Keratinocyte (primary cell): Measurements from ENCODE around the gene SLC6A16. TPM values are rescaled to one million over a fixed set of nuclear protein-coding genes. Genes with fewer than 3 reads are reported as not detected.
A peak's percentile ranks its signal among the peaks of the same experiment; 100 is the strongest.

Experiments
- DNase-seq: peaks from one replicate; pipeline ENCODE4 v3.0.0-alpha.2; 2011; ENCODE audit warnings: low read depth, missing footprints, low spot score
- FAIRE-seq: peaks from 2 replicates; lab custom pipeline; 2011; peaks lifted over from hg19 to GRCh38; lab: Jason Lieb, UNC
- H2AFZ ChIP-seq: 2 replicates; pipeline ENCODE4 v1.6.0; 2012; ENCODE audit warnings: low read length, control low read depth, inconsistent platforms; ENCODE audit not compliant: control insufficient read depth
- H3K27ac ChIP-seq: 2 replicates; pipeline ENCODE4 v1.5.1; 2011; ENCODE audit warnings: low read length; ENCODE audit not compliant: control insufficient read depth, insufficient read depth
- H3K27me3 ChIP-seq: 3 replicates; pipeline ENCODE4 v1.6.0; 2011; ENCODE audit warnings: low read length; ENCODE audit not compliant: control insufficient read depth, insufficient read depth; ENCODE audit errors: extremely low read depth
- H3K36me3 ChIP-seq, 2 experiments: 2 replicates in 1 of 2; 3 replicates in 1 of 2; pipeline ENCODE4 v1.5.1; 2011; ENCODE audit warnings: low read length in 2 of 2, mild to moderate bottlenecking in 1 of 2; ENCODE audit not compliant: control insufficient read depth in 2 of 2, insufficient read depth in 2 of 2; ENCODE audit errors: extremely low read depth in 1 of 2
- H3K4me1 ChIP-seq: 3 replicates; pipeline ENCODE4 v1.5.1; 2011; ENCODE audit warnings: low read length; ENCODE audit not compliant: control insufficient read depth, insufficient read depth; ENCODE audit errors: extremely low read depth
- H3K4me2 ChIP-seq: 3 replicates; pipeline ENCODE4 v1.6.0; 2011; ENCODE audit warnings: low read depth, low read length; ENCODE audit not compliant: control insufficient read depth, insufficient read depth; ENCODE audit errors: extremely low read depth
- H3K4me3 ChIP-seq, 3 experiments: fragments of 200-600 bp in 1 of 3; sonication (generic) in 1 of 3; 2 replicates in 2 of 3; 3 replicates in 1 of 3; pipeline ENCODE4 v1.5.1; 2011 to 2016; ENCODE audit warnings: low read length in 3 of 3, mild to moderate bottlenecking in 3 of 3, control low read depth in 2 of 3, inconsistent platforms in 1 of 3, low read depth in 1 of 3, mixed read lengths in 1 of 3, mixed run types in 1 of 3, moderate library complexity in 1 of 3; ENCODE audit not compliant: control insufficient read depth in 2 of 3, insufficient read depth in 2 of 3; ENCODE audit errors: extremely low read depth in 1 of 3
- H3K79me2 ChIP-seq: 2 replicates; pipeline ENCODE4 v1.6.0; 2012; ENCODE audit warnings: low read length; ENCODE audit not compliant: control insufficient read depth, insufficient read depth
- H3K9ac ChIP-seq: 3 replicates; pipeline ENCODE4 v1.6.0; 2011; ENCODE audit warnings: low read length; ENCODE audit not compliant: control insufficient read depth, insufficient read depth; ENCODE audit errors: extremely low read depth
- H3K9me1 ChIP-seq: 3 replicates; pipeline ENCODE4 v1.6.0; 2011; ENCODE audit warnings: low read length; ENCODE audit not compliant: control insufficient read depth, insufficient read depth; ENCODE audit errors: extremely low read depth
- H3K9me3 ChIP-seq: 2 replicates; pipeline ENCODE4 v1.5.1; 2012; ENCODE audit warnings: low read depth, low read length; ENCODE audit not compliant: control insufficient read depth
- H4K20me1 ChIP-seq: 3 replicates; pipeline ENCODE4 v1.6.0; 2011; ENCODE audit warnings: low read length; ENCODE audit not compliant: control insufficient read depth, insufficient read depth; ENCODE audit errors: extremely low read depth
- CTCF ChIP-seq, 3 experiments: IDR thresholded peaks in 1 of 3; conservative IDR thresholded peaks in 1 of 3; optimal IDR thresholded peaks in 1 of 3; 2 replicates in 2 of 3; 3 replicates in 1 of 3; pipeline versions ENCODE3 to v1.5.1; 2011; ENCODE audit warnings: low read length in 3 of 3, mild to moderate bottlenecking in 3 of 3, moderate library complexity in 2 of 3, control low read depth in 1 of 3, inconsistent platforms in 1 of 3; ENCODE audit not compliant: insufficient read depth in 2 of 3; ENCODE audit errors: extremely low read depth in 1 of 3
- EZH2 ChIP-seq: IDR thresholded peaks from one replicate; pipeline ENCODE4 v1.6.1; 2012; ENCODE audit warnings: inconsistent platforms, mild to moderate bottlenecking, low read length, moderate library complexity
- dilution Hi-C: fragments of 300-500 bp; cut with MboI; formaldehyde crosslinking; loops from one replicate; pipeline ENCODE4 v1.7.0; 2020; ENCODE audit warnings: low sequenced_read_pairs; ENCODE audit not compliant: extremely low pct_ligation_motif_present
- polyA plus RNA-seq, 5 experiments: library from polyadenylated mRNA; depleted of rRNA in 3 of 5; stranded (reverse) in 3 of 5; stranded (forward) in 1 of 5; unstranded in 1 of 5; fragments of >200 nt; gene quantifications; 1 replicate in 1 of 5; 2 replicates in 3 of 5; 3 replicates in 1 of 5; pipeline versions ENCODE4 v1.2.1 to v1.2.3, GENCODE V29; 2011 to 2012; ENCODE audit warnings: missing spikeins in 2 of 5, low read depth in 1 of 5, low replicate concordance in 1 of 5

The SLC6A16 gene
- polyA plus RNA-seq, 1 donor (not counting 4 experiments of a cell fraction or from before 2014, with no cell fraction given) = not detected

DNA sequence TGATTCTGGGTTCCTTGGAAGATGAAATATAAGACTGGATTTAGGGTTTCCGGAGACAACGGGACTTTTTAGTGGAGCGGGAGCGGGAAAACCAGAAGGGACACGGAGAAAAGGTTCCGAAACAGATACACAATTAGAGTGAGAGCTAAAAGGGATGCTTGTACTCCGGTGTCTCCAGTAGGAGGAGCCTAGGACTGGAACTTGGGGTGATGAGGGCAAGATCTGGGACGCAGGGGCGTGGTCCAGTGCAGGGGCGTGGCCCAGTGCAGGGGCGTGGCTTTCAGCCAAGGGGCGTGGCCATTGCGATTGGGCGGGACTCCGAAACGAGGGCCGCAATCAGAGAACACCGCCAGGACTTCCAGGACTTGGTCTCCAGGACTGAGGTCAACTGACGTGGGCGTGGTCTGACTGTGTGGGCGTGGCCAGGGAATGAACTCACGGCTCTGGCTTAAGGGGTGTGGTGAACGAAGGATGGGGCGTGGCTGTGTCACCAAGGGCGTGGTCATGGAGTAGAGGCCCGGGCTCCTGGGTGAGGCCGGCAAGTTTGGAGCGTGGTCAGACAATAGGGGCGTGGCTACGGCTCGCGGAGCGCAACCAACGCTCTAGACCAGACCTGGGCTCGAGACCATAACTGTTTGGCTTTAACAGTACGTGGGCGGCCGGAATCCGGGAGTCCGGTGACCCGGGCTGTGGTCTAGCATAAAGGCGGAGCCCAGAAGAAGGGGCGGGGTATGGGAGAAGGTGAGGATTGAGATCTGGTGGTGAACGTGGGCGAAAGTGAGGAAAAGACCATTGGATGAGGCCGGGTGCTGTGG, 38.5 kb upstream of the SLC6A16 start, which contains the start of gene DKKL1:
Gene DKKL1, plus strand, starts transcription at position 610 of the 815 bp plus-strand sequence. Its CDS starts 122 bp downstream, at position 732.
- no peaks in the 10 kb centered on the region for H4K20me1 ChIP-seq
- TF ChIP-seq CTCF (optimal IDR thresholded peaks at IDR 0.05 in 1 of 3, IDR thresholded peaks at IDR 0.05 in 1 of 3, conservative IDR thresholded peaks at IDR 0.05 in 1 of 3; ENCODE audit: extremely low read depth in 1 of 3, insufficient read depth in 2 of 3, low read length in 3 of 3) (peak in 2 of 3 experiments; percentile 3 to 24), EZH2 (no peak)
- no peaks in the 10 kb centered on the region for H3K79me2 ChIP-seq
- H2AFZ ChIP-seq = peak within 1 kb of the TSS; percentile 63
- peak; percentile 98 for DNase-seq
- H3K9ac ChIP-seq = peak within 1 kb of the TSS; percentile 76
- H3K9me1 ChIP-seq = no peaks in the 10 kb centered on the region
- H3K4me2 ChIP-seq = peak within 1 kb of the TSS; percentile 95
- no peaks in the 10 kb centered on the region for H3K27me3 ChIP-seq
- FAIRE-seq = peak; percentile 97
- dilution Hi-C loops = no loop called here
- H3K4me3 ChIP-seq = peak within 1 kb of the TSS; percentile 68 to 82 (median 70)
- H3K27ac ChIP-seq = peak within 1 kb of the TSS; percentile 18
- no peaks in the 10 kb centered on the region for H3K9me3 ChIP-seq
- peaks cover 0 to 3% of the 10 kb centered on the region in 2 experiments for H3K36me3 ChIP-seq
- H3K4me1 ChIP-seq = peaks cover 12% of the 10 kb centered on the region

DNA sequence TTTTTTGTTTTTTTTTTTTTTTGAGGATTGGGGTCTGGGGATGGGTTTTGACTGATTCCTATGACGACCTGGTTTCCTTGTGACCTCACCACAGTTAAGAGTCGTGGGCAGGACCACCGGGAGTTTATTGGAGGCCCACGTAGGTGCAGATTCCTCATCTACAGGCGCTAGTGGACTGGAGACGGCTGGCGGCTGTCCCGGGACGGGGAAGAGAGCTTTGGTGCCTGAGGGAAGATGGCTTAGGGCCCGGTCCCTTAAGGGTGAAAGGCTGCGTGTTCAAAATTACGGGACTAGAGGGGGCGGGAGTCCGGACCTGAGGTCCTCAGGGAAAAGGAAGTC, 37.9 kb upstream of the SLC6A16 start:
- Histone ChIP-seq H3K36me3 (peaks cover 0 to 3% of the 10 kb centered on the region in 2 experiments), H3K9me1 (no peaks in the 10 kb centered on the region), H3K27me3 (no peaks in the 10 kb centered on the region), H3K4me1 (peaks cover 12% of the 10 kb centered on the region), H3K9ac (peak overlapping the region; percentile 76), H3K9me3 (no peaks in the 10 kb centered on the region), H3K4me2 (peak overlapping the region; percentile 95), H2AFZ (peak overlapping the region; percentile 63), H3K27ac (peak overlapping the region; percentile 18), H3K79me2 (no peaks in the 10 kb centered on the region), H3K4me3 (peak overlapping the region; percentile 68 to 82 (median 70)), H4K20me1 (no peaks in the 10 kb centered on the region)
- no peak for DNase-seq
- peak; percentile 5 for FAIRE-seq
- dilution Hi-C loops = no loop called here
- TF ChIP-seq EZH2 (no peak), CTCF (optimal IDR thresholded peaks at IDR 0.05 in 1 of 3, IDR thresholded peaks at IDR 0.05 in 1 of 3, conservative IDR thresholded peaks at IDR 0.05 in 1 of 3; ENCODE audit: extremely low read depth in 1 of 3, insufficient read depth in 2 of 3, low read length in 3 of 3) (no peak)
